BLaER1 (cell line): ENCODE results near the gene RFTN1.
A peak's percentile ranks its signal among the peaks of the same experiment; 100 is the strongest.

Experiments
- H3K27ac ChIP-seq: shearing (Covaris generic); formaldehyde crosslinking; 2 replicates; pipeline ENCODE4 v1.8.1; 2022
- H3K27me3 ChIP-seq: shearing (Covaris generic); formaldehyde crosslinking; 2 replicates; pipeline ENCODE4 v1.8.1; 2022
- H3K36me3 ChIP-seq: shearing (Covaris generic); formaldehyde crosslinking; 2 replicates; pipeline ENCODE4 v1.8.1; 2022
- H3K4me1 ChIP-seq: shearing (Covaris generic); formaldehyde crosslinking; 2 replicates; pipeline ENCODE4 v1.8.1; 2022
- H3K4me2 ChIP-seq: shearing (Covaris generic); formaldehyde crosslinking; 2 replicates; pipeline ENCODE4 v1.8.1; 2022
- H3K4me3 ChIP-seq: shearing (Covaris generic); formaldehyde crosslinking; 2 replicates; pipeline ENCODE4 v1.8.1; 2022
- H3K9ac ChIP-seq: shearing (Covaris generic); formaldehyde crosslinking; 2 replicates; pipeline ENCODE4 v1.8.1; 2022
- H3K9me3 ChIP-seq: shearing (Covaris generic); formaldehyde crosslinking; 2 replicates; pipeline ENCODE4 v1.8.1; 2022
- H4K20me1 ChIP-seq: shearing (Covaris generic); formaldehyde crosslinking; 2 replicates; pipeline ENCODE4 v1.8.1; 2022
- Cebpa-rat ChIP-seq: shearing (Covaris generic); IDR thresholded peaks from 2 replicates; pipeline ENCODE4 v1.8.1; 2022

The RFTN1 gene

DNA sequence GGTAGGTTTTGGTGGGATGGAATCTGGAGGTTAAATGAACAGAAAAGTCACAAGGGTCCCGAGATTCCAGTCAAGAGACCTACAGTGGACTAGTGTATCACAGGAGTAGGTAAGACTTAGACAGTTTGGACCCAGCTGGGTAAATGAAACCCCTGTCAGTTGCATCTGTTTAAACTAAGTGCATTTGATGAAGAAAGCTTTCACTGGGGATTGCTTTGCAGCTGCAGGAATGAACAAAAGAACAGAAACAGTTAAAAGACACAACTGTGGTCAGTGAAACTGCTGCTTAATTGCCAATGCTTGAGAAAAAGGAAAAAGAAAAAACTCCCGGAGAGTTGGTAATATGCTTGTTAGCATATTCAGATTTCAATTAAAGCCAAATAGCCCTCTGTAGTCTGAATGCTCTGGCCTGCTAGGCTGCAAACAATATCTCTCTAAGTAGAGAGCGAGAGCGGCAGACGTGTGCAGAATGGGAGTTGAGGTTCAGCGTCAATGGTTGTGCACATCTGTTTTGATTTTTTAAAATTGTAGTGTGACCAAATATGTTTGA lies 211.3 kb downstream of the RFTN1 start:
- peaks cover 10% of the 10 kb centered on the region; the same call in 1 of the 2 replicates for H4K20me1 ChIP-seq
- H3K9me3 ChIP-seq: peaks cover 2% of the 10 kb centered on the region; the same call in 1 of the 2 replicates
- H3K27me3 ChIP-seq: no peaks in the 10 kb centered on the region
- H3K9ac ChIP-seq: no peak overlapping the region
- no peak for TF ChIP-seq Cebpa-rat
- H3K4me1 ChIP-seq: peaks cover 50% of the 10 kb centered on the region
- peak overlapping the region; percentile 52 for H3K4me2 ChIP-seq
- peaks cover 55% of the 10 kb centered on the region for H3K36me3 ChIP-seq
- H3K4me3 ChIP-seq: no peak overlapping the region
- H3K27ac ChIP-seq: no peak overlapping the region

GRCh38 chr3:16301507-16301906 lies 212.0 kb downstream of the RFTN1 start:
- no peak overlapping the region for H3K9ac ChIP-seq
- H3K9me3 ChIP-seq: peaks cover 4% of the 10 kb centered on the region; the same call in 1 of the 2 replicates
- H3K36me3 ChIP-seq: peaks cover 56% of the 10 kb centered on the region

GRCh38 chr3:16300881-16301359 lies 212.6 kb downstream of the RFTN1 start:
- H3K36me3 ChIP-seq: peaks cover 55% of the 10 kb centered on the region
- no peak overlapping the region for H3K4me3 ChIP-seq
- H3K9ac ChIP-seq: no peak overlapping the region
- no peak for TF ChIP-seq Cebpa-rat
- H3K4me2 ChIP-seq: peak overlapping the region; percentile 52
- peaks cover 50% of the 10 kb centered on the region for H3K4me1 ChIP-seq
- peaks cover 10% of the 10 kb centered on the region; the same call in 1 of the 2 replicates for H4K20me1 ChIP-seq
- H3K27ac ChIP-seq: no peak overlapping the region
- H3K9me3 ChIP-seq: peaks cover 4% of the 10 kb centered on the region; the same call in 1 of the 2 replicates
- H3K27me3 ChIP-seq: no peaks in the 10 kb centered on the region

More at GRCh38 chr3:16301507-16301906, 212.0 kb downstream of the RFTN1 start:
- no peak overlapping the region for H3K4me3 ChIP-seq
- peaks cover 50% of the 10 kb centered on the region for H3K4me1 ChIP-seq
- H4K20me1 ChIP-seq: peaks cover 10% of the 10 kb centered on the region; the same call in 1 of the 2 replicates
- no peak overlapping the region for H3K27ac ChIP-seq
- H3K4me2 ChIP-seq: peak overlapping the region; percentile 52
- H3K27me3 ChIP-seq: no peaks in the 10 kb centered on the region
- TF ChIP-seq Cebpa-rat: no peak

GRCh38 chr3:16300307-16300706 lies 213.2 kb downstream of the RFTN1 start:
- TF ChIP-seq Cebpa-rat: no peak
- H3K4me3 ChIP-seq: no peak overlapping the region
- no peaks in the 10 kb centered on the region for H3K27me3 ChIP-seq
- peaks cover 10% of the 10 kb centered on the region; the same call in 1 of the 2 replicates for H4K20me1 ChIP-seq
- H3K9me3 ChIP-seq: peaks cover 4% of the 10 kb centered on the region; the same call in 1 of the 2 replicates
- H3K4me1 ChIP-seq: peaks cover 50% of the 10 kb centered on the region
- no peak overlapping the region for H3K9ac ChIP-seq
- H3K27ac ChIP-seq: no peak overlapping the region
- H3K4me2 ChIP-seq: peak overlapping the region; percentile 52
- H3K36me3 ChIP-seq: peaks cover 55% of the 10 kb centered on the region

GRCh38 chr3:16299746-16300145 lies 213.8 kb downstream of the RFTN1 start:
- peak overlapping the region; percentile 52 for H3K4me2 ChIP-seq
- no peak overlapping the region for H3K27ac ChIP-seq
- H3K4me1 ChIP-seq: peaks cover 50% of the 10 kb centered on the region
- no peak for TF ChIP-seq Cebpa-rat
- peaks cover 55% of the 10 kb centered on the region for H3K36me3 ChIP-seq
- no peaks in the 10 kb centered on the region for H3K27me3 ChIP-seq
- H4K20me1 ChIP-seq: peaks cover 10% of the 10 kb centered on the region; the same call in 1 of the 2 replicates
- peaks cover 4% of the 10 kb centered on the region; the same call in 1 of the 2 replicates for H3K9me3 ChIP-seq
- H3K4me3 ChIP-seq: no peak overlapping the region
- no peak overlapping the region for H3K9ac ChIP-seq

DNA sequence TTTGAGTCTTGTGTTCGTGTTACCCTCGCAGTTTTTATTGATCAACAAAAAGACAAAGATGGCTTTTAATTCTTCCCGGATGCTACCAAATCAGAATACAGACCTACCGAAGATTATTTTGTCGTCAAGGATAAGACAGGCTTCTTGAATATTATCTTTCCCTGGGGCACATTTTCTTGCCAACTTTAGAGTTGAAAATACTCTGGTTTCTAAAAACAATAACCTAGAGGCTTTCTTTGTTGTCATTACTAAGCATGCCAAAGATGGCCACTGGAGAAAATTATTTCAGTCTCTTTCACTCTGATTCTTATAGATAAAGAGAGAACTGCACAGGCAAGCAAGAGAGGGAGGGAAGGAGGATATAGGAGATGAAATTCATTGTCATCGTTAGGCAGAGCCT lies 214.6 kb downstream of the RFTN1 start:
- H3K27ac ChIP-seq: no peak overlapping the region
- peaks cover 50% of the 10 kb centered on the region for H3K4me1 ChIP-seq
- TF ChIP-seq Cebpa-rat: no peak
- H3K4me3 ChIP-seq: no peak overlapping the region
- H3K4me2 ChIP-seq: no peak overlapping the region
- peaks cover 53% of the 10 kb centered on the region for H3K36me3 ChIP-seq
- H4K20me1 ChIP-seq: peaks cover 10% of the 10 kb centered on the region; the same call in 1 of the 2 replicates
- H3K9ac ChIP-seq: no peak overlapping the region
- no peaks in the 10 kb centered on the region for H3K27me3 ChIP-seq
- peaks cover 9% of the 10 kb centered on the region for H3K9me3 ChIP-seq

- Histone ChIP-seq H3K4me2 (no peak overlapping the region), H3K27me3 (no peaks in the 10 kb centered on the region), H3K4me3 (no peak overlapping the region), H3K36me3 (peaks cover 55% of the 10 kb centered on the region), H3K9me3 (peaks cover 15% of the 10 kb centered on the region), H3K9ac (no peak overlapping the region), H3K27ac (no peak overlapping the region), H4K20me1 (peaks cover 10% of the 10 kb centered on the region; the same call in 1 of the 2 replicates), H3K4me1 (peaks cover 47% of the 10 kb centered on the region)
- no peak for TF ChIP-seq Cebpa-rat
These were observed 215.3 kb downstream of the RFTN1 start for GRCh38 chr3:16297997-16298885.

- H3K36me3 ChIP-seq: peaks cover 49% of the 10 kb centered on the region
- peaks cover 16% of the 10 kb centered on the region for H3K9me3 ChIP-seq
- TF ChIP-seq Cebpa-rat: no peak
- no peaks in the 10 kb centered on the region for H3K27me3 ChIP-seq
- no peak overlapping the region for H3K9ac ChIP-seq
- H3K27ac ChIP-seq: no peak overlapping the region
- peaks cover 3% of the 10 kb centered on the region; the same call in 1 of the 2 replicates for H4K20me1 ChIP-seq
- H3K4me3 ChIP-seq: no peak overlapping the region
- no peak overlapping the region for H3K4me2 ChIP-seq
- peaks cover 31% of the 10 kb centered on the region for H3K4me1 ChIP-seq
These were observed 218.1 kb downstream of the RFTN1 start for GRCh38 chr3:16295298-16295890.

GRCh38 chr3:16294844-16295243 lies 218.7 kb downstream of the RFTN1 start:
- TF ChIP-seq Cebpa-rat: no peak
- no peak overlapping the region for H3K4me2 ChIP-seq
- no peak overlapping the region for H3K27ac ChIP-seq
- peaks cover 49% of the 10 kb centered on the region for H3K36me3 ChIP-seq
- no peak overlapping the region for H3K4me3 ChIP-seq
- no peaks in the 10 kb centered on the region for H3K27me3 ChIP-seq
- peaks cover 3% of the 10 kb centered on the region for H4K20me1 ChIP-seq
- H3K9ac ChIP-seq: no peak overlapping the region
- peaks cover 26% of the 10 kb centered on the region for H3K4me1 ChIP-seq
- H3K9me3 ChIP-seq: peaks cover 16% of the 10 kb centered on the region
